Fibroblast of lung (primary cell): ENCODE measurements around the gene IGF2.

Experiments
- CTCF ChIP-seq, 2 donors: IDR thresholded peaks in 1 of 2; conservative IDR thresholded peaks in 1 of 2; 1 replicate in 1 of 2; 2 replicates in 1 of 2; pipeline ENCODE4 v1.5.1; 2011 to 2012; ENCODE audit warnings: low read length in 2 of 2, control low read depth in 1 of 2, inconsistent platforms in 1 of 2, low read depth in 1 of 2, mild to moderate bottlenecking in 1 of 2
- EZH2 ChIP-seq: IDR thresholded peaks from 2 replicates; pipeline ENCODE4 v1.5.1; 2012; ENCODE audit warnings: low read length, control low read depth, mild to moderate bottlenecking; ENCODE audit errors: missing control alignments

- no peak for TF ChIP-seq EZH2
- TF ChIP-seq CTCF (conservative IDR thresholded peaks at IDR 0.05 in 1 of 2, IDR thresholded peaks at IDR 0.05 in 1 of 2; ENCODE audit: low read depth in 1 of 2, low read length in 2 of 2): no peak
These were observed 18.7 kb downstream of the IGF2 start for GRCh38 chr11:2120359-2121100.
